HG02970 (cell line): ENCODE data around the gene NTM.
"Not testable (repeated sequence)": the region's sequence is repeated elsewhere in the genome, so short reads cannot be mapped to it uniquely, and the experiment has no call there.

Experiments
- ATAC-seq: cut with Tn5 transposase; IDR thresholded peaks from one replicate; pipeline ENCODE4 v1.9.1; 2021; ENCODE audit warnings: mild to moderate bottlenecking, moderate library complexity, moderate number of reproducible peaks; ENCODE audit not compliant: unreplicated experiment, low FRiP score

Gene NTM

DNA sequence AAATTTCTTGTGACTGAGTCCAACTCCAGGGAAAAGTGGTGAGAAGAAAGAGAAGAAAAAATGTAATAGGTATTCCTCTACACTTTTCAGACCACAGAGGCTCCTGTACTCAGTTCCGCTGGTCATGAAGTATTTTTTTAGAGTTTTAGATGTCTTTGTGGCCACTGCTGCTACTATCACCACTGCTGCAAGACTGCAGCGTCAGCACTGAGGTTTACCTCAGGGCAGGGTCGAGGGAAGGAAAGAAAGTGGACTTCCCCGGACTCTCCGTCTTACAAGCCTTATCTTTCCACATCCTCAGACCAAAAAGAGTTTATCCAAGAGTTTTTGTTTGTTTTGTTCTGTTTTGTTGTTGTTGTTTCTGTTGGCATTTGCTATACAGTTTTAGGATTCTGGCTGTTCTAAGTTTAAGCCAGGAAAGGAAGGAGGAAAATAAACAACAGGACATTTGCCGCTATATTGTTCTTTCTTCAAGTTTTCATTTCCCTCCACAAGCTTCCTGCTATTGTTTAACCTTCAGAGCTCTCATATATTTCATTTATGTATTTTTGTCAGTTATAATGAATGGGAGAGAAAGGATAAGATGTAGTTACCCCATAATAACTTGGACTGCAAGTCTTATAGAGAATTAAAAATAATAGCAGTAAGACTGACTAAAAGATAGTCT is 919.3 kb downstream of the NTM start:
- ATAC-seq: no peak

DNA sequence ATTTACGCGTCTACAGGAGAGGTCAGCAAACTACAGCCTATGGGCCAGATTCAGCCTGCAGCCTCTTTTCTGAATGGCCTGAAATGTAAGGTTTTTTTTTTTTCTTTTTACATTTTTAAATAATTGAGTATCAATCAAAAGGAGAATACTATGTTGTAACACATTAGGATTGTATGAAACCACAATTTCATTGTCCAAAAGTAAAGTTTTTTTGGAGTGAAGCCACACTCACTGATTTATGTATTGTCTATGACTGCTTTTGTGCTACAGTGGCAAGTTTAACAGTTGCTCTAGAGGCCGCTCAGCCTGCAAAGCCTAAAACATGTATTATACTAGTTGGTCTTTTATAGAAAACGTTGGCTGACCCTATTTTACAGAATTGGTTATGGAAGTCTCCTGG is 923.2 kb downstream of the NTM start:
- no peak for ATAC-seq

DNA sequence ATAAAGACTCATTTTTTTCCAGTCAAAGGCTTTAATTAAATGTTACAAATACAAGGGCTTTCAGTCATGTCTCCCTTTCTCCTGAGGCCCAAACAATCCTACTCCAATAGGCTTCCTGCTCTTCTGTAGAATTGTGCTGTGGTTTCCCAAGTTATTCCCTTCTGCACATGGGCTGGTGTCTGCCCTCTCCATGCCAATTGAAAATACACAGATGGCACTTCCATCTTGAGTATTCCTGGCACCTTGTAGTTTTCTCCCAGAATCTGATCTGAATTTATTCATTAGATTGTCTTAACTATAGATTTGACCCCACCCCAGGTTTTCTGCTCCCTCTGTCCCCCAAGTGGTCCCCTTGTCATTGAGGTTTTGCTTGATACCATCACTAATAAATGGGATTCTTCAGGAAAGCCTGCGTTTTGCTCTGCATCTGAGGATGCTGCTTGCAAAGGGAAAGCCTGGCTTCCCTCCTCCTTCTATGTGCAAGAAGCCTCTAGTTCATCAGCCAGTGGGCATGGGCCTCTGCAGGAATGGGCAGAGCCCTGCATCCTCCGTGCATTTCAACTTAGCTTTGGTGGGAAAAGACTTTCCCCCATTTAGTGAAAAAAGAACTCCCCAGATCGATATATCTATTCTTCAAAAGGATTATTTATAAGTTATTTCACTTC is 926.7 kb downstream of the NTM start:
- ATAC-seq: no peak

- ATAC-seq: no peak
Observed at GRCh38 chr11:132298357-132298756, 927.9 kb downstream of the NTM start.

GRCh38 chr11:132300283-132300682 is 929.9 kb downstream of the NTM start:
- no peak for ATAC-seq

GRCh38 chr11:132301465-132301864 is 931.0 kb downstream of the NTM start:
- no peak for ATAC-seq

- no peak for ATAC-seq
Observed at GRCh38 chr11:132301900-132302299, 931.5 kb downstream of the NTM start.

GRCh38 chr11:132307309-132308020 is 937.0 kb downstream of the NTM start:
- no peak for ATAC-seq

- no peak for ATAC-seq
Observed at GRCh38 chr11:132310390-132311375, 940.3 kb downstream of the NTM start.

GRCh38 chr11:132311703-132312102 is 941.3 kb downstream of the NTM start:
- no peak for ATAC-seq

DNA sequence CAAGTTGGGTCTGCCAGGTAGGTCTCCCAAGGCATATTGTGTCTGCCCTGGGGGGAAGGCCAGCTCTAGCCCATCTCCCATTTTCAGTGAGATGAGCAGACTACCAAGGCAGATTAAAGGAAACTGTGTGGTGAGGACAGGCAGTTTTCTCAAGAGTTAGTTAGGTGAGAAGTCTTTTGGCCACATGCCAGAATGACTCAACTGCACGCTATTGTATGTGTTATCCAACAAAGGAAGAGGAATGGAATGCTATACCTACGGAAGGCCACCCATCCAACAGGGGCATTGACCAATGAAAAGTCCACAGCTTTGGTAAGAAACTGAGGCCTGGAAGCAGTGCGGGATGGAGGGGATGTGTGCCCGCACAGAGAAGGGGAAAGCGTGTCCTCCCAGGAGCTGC is 941.7 kb downstream of the NTM start:
- no peak for ATAC-seq

- no peak for ATAC-seq
Observed at GRCh38 chr11:132312701-132313111, 942.3 kb downstream of the NTM start.

- no peak for ATAC-seq
Observed at GRCh38 chr11:132314911-132315455, 944.6 kb downstream of the NTM start.

DNA sequence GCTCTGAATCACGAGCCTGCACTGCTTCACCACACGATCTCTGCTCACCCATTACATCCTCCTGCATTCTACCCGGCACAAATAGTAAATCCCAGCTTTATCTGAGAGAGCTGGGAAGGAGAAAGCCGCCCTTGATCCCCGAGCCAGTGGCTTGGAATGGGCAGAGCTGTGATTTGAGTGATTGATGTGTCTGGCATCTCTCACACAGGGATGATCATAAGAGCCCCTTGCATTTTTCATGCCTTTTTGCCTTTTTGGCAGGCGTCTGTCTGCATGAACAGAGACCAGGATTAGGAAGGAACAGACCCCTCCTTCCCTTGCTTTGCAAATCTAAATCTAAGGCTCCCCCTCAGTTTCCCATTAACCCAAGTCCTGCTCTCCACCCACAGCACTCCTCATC is 945.3 kb downstream of the NTM start:
- no peak for ATAC-seq

DNA sequence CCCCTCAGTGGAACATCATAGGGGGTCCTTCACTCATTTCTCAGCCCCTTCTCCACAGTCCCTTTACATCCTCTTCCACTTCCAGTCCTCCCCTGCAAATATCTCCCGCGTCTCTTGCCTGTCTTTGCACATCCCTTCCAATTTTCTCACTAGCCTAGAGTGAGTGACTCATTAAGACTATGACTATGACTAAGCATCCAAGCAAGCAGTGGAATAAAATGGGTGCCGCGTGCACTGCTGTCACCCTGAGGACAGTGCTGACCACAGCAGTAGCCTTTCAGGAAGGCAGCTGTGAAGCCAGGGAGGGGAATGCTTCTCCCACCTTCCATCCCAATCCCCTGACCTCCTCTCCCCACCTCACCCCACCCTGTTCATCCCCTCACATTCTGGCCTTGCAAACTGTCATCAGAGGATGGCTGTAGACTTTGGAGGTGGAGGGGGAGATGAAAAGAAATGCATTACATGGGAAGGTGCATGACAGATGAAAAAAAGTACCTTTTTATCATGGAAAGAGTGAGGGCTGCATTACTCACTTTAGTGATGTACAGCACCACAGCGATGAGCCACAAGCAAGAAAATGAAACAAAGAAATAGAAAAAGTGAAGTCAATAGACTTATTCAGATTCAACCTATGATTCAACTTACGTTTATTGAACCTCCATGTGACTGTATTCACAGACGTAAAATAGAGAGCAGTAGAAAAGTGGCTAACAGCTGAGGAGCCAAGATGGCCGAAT is 948.2 kb downstream of the NTM start:
- no peak for ATAC-seq

DNA sequence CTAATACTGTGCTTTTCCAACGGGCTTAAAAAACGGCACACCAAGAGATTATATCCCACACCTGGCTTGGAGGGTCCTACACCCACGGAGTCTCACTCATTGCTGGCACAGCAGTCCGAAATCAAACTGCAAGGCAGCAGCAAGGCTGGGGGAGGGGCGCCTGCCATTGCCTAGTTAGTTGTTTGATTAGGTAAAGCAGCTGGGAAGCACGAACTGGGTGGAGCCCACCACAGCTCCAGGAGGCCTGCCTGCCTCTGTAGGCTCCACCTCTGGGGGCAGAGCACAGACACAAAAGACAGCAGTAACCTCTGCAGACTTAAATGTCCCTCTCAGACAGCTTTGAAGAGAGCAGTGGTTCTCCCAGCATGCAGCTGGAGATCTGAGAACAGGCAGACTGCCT is 949.0 kb downstream of the NTM start:
- ATAC-seq: not testable (repeated sequence)

DNA sequence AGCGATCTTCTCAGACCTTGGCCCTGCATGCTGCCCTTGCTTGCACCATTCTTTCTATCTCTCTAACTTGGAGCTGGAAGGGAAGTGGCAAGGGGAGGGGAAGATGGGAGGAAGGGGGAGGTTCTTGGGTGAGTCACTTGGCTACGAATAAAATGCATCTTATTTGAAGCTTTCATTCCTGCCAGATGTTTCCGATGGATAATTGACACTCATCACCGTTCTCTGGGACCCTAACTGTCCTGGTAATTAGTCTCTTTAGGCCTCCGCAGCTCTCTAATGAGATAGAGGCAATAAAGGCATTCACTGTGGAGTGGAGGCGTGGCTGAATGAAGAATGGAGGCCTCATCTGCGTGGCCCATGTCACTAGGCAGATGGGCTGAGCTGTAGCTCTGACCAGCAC is 960.1 kb downstream of the NTM start:
- no peak for ATAC-seq

GRCh38 chr11:132332521-132332920 is 962.1 kb downstream of the NTM start:
- no peak for ATAC-seq

GRCh38 chr11:132334769-132335280 is 964.4 kb downstream of the NTM start:
- no peak for ATAC-seq
